Peyer's patch (tissue), 4 donors: ENCODE measurements around the gene HCFC1R1.

Experiments
- POLR2A ChIP-seq, 2 donors: fragments of 450-650 bp; IDR thresholded peaks; one replicate each; pipeline ENCODE4 v1.5.1; 2017; ENCODE audit warnings: antibody characterized with exemption in 2 of 2, mild to moderate bottlenecking in 2 of 2, moderate library complexity in 2 of 2
- TF ChIP-seq, protein P1 (sequence below), 6 experiments: fragments of 450-650 bp in 4 of 6; fragments of 200-600 bp in 2 of 6; sonication (generic) in 1 of 6; IDR thresholded peaks; one replicate each; pipeline ENCODE4 v1.5.1; 2017 to 2019; ENCODE audit warnings: antibody characterized with exemption in 6 of 6, mild to moderate bottlenecking in 3 of 6, moderate library complexity in 1 of 6

DNA sequence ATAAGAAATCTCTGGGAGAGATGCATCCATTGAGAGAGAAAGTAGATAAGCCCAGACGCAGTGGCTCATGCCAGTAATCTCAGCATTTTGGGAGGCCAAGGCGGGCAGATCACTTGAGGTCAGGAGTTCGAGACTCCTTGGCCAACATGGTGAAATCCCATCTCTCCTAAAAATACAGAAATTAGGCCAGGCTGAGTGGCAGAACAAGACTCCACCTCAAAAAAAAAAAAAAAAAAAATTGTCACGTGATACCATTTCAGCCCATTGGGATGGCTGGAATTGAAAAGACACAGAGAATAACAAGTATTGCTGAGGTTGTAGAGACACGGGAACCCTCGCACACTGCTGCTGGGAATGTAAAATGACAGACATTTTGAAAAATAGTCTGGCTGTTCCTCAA lies 38.8 kb upstream of the HCFC1R1 start:
- no peak for TF ChIP-seq POLR2A (IDR thresholded peaks at IDR 0.05)
- TF ChIP-seq, protein P1, sequence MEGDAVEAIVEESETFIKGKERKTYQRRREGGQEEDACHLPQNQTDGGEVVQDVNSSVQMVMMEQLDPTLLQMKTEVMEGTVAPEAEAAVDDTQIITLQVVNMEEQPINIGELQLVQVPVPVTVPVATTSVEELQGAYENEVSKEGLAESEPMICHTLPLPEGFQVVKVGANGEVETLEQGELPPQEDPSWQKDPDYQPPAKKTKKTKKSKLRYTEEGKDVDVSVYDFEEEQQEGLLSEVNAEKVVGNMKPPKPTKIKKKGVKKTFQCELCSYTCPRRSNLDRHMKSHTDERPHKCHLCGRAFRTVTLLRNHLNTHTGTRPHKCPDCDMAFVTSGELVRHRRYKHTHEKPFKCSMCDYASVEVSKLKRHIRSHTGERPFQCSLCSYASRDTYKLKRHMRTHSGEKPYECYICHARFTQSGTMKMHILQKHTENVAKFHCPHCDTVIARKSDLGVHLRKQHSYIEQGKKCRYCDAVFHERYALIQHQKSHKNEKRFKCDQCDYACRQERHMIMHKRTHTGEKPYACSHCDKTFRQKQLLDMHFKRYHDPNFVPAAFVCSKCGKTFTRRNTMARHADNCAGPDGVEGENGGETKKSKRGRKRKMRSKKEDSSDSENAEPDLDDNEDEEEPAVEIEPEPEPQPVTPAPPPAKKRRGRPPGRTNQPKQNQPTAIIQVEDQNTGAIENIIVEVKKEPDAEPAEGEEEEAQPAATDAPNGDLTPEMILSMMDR (IDR thresholded peaks at IDR 0.05), result no peak
